Measurements from ENCODE around the gene SEC23A. TPM values are rescaled to one million over a fixed set of nuclear protein-coding genes. Genes with fewer than 3 reads are reported as not detected.

Gene SEC23A
- total and polyA plus RNA-seq, 2 of the 13 experiments (the other 11 are each of a cell fraction or from before 2014, with no cell fraction given) = 403 to 887 TPM

DNA sequence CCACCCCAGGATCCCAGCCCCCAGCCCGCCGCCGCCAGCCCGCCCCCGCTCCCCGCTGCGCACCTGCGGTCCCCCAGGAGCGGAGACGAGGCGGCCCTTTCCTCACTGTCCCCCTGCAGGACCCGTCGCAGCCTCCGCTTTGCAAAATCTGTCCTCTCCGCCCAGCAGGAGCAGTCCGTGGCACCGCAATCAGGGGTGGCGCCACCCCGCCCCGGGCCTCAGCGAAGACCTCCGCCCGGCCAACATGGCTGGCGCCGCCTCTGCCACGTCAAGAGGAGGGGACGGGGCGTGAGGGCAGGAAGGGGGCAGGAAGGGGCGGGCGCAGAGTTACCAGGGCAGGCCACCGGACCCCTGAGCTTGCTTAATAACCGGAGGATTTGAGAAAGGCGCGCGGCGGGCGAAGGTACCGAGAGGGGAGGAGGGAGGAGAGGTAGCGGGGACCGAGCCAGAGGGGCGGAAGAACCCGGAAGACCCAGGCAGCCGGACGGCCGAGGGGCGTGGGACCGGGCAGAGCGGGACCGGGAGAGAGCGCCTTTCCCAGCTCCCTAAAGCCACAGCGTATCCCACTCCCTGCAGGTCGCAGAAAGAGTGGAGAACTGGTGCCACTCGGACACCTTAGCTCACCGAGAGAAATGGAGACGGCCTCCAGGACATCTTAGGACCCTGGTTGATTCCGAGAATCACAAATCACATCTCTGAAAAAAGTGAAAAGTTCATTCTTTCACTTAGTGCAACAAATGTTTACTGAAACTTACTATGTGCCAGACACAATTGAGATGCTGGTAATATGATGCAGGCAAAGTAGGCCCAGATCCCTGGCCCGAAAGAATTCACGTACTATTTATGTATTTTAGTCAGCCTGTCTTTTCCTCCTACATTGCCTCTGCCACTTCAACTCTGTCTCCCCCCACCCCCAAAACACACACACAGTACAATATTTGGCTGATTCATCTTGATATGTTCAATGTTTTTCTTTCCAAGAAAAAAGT, at the start of gene SEC23A (continued):
- TF ChIP-seq ZSCAN25 (CRISPR knock-in tag; IDR thresholded peaks at IDR 0.05) (peak; percentile 96), TCF12 (IDR thresholded peaks at IDR 0.05) (no peak), TCF12 (CRISPR knock-in tag; IDR thresholded peaks at IDR 0.05) (peak; percentile 97), NR2F2 (IDR thresholded peaks at IDR 0.05; ENCODE audit: borderline replicate concordance, low read depth) (no peak), XRCC5 (optimal IDR thresholded peaks at IDR 0.05; ENCODE audit: low read length) (peak; percentile 91), ZNF550 (CRISPR knock-in tag; IDR thresholded peaks at IDR 0.05; ENCODE audit: borderline replicate concordance) (no peak), HCFC1 (IDR thresholded peaks at IDR 0.05; ENCODE audit: low read depth, low read length) (peak; percentile 40; the same call in 1 of the 2 replicates), DMAP1 (CRISPR knock-in tag; IDR thresholded peaks at IDR 0.05) (peak; percentile 100), ZNF724P (CRISPR knock-in tag; IDR thresholded peaks at IDR 0.05; ENCODE audit: borderline replicate concordance) (peak; percentile 98; the same call in 1 of the 2 replicates), SOX13 (IDR thresholded peaks at IDR 0.05) (no peak), SOX13 (CRISPR knock-in tag; conservative IDR thresholded peaks at IDR 0.05 in 1 of 2, IDR thresholded peaks at IDR 0.05 in 1 of 2) (peak; percentile 43 to 88; a peak in 3 of 4 replicates), REPIN1 (CRISPR knock-in tag; IDR thresholded peaks at IDR 0.05; ENCODE audit: borderline replicate concordance, low read depth) (peak; percentile 98), ZBTB42 (CRISPR knock-in tag; IDR thresholded peaks at IDR 0.05) (peak; percentile 90), ATF1 (CRISPR knock-in tag; IDR thresholded peaks at IDR 0.05) (peak; percentile 73; the same call in 1 of the 2 replicates), AGO1 (IDR thresholded peaks at IDR 0.05; ENCODE audit: low read depth, low read length, poor library complexity, severe bottlenecking) (peak; percentile 92)
- TF ChIP-seq, protein P1, sequence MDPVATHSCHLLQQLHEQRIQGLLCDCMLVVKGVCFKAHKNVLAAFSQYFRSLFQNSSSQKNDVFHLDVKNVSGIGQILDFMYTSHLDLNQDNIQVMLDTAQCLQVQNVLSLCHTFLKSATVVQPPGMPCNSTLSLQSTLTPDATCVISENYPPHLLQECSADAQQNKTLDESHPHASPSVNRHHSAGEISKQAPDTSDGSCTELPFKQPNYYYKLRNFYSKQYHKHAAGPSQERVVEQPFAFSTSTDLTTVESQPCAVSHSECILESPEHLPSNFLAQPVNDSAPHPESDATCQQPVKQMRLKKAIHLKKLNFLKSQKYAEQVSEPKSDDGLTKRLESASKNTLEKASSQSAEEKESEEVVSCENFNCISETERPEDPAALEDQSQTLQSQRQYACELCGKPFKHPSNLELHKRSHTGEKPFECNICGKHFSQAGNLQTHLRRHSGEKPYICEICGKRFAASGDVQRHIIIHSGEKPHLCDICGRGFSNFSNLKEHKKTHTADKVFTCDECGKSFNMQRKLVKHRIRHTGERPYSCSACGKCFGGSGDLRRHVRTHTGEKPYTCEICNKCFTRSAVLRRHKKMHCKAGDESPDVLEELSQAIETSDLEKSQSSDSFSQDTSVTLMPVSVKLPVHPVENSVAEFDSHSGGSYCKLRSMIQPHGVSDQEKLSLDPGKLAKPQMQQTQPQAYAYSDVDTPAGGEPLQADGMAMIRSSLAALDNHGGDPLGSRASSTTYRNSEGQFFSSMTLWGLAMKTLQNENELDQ (CRISPR knock-in tag; IDR thresholded peaks at IDR 0.05; ENCODE audit: borderline replicate concordance) = no peak
- TF ChIP-seq, protein P2, sequence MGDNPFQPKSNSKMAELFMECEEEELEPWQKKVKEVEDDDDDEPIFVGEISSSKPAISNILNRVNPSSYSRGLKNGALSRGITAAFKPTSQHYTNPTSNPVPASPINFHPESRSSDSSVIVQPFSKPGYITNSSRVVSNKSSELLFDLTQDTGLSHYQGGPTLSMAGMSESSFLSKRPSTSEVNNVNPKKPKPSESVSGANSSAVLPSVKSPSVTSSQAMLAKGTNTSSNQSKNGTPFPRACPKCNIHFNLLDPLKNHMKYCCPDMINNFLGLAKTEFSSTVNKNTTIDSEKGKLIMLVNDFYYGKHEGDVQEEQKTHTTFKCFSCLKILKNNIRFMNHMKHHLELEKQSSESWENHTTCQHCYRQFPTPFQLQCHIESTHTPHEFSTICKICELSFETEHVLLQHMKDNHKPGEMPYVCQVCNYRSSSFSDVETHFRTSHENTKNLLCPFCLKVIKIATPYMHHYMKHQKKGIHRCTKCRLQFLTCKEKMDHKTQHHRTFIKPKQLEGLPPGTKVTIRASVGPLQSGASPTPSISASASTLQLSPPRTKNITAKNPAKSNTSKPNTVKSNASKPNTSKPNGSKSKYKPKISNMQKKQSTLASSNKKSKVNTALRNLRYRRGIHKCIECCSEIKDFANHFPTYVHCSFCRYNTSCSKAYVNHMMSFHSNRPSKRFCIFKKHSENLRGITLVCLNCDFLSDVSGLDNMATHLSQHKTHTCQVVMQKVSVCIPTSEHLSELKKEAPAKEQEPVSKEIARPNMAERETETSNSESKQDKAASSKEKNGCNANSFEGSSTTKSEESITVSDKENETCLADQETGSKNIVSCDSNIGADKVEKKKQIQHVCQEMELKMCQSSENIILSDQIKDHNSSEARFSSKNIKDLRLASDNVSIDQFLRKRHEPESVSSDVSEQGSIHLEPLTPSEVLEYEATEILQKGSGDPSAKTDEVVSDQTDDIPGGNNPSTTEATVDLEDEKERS (CRISPR knock-in tag; IDR thresholded peaks at IDR 0.05) = peak; percentile 87; the same call in 1 of the 2 replicates
- TF ChIP-seq, protein P3, sequence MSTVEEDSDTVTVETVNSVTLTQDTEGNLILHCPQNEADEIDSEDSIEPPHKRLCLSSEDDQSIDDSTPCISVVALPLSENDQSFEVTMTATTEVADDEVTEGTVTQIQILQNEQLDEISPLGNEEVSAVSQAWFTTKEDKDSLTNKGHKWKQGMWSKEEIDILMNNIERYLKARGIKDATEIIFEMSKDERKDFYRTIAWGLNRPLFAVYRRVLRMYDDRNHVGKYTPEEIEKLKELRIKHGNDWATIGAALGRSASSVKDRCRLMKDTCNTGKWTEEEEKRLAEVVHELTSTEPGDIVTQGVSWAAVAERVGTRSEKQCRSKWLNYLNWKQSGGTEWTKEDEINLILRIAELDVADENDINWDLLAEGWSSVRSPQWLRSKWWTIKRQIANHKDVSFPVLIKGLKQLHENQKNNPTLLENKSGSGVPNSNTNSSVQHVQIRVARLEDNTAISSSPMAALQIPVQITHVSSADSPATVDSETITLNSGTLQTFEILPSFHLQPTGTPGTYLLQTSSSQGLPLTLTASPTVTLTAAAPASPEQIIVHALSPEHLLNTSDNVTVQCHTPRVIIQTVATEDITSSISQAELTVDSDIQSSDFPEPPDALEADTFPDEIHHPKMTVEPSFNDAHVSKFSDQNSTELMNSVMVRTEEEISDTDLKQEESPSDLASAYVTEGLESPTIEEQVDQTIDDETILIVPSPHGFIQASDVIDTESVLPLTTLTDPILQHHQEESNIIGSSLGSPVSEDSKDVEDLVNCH (CRISPR knock-in tag; IDR thresholded peaks at IDR 0.05) = no peak; the same call in 1 of the 2 replicates
- TF ChIP-seq, protein P4, sequence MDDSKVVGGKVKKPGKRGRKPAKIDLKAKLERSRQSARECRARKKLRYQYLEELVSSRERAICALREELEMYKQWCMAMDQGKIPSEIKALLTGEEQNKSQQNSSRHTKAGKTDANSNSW (CRISPR knock-in tag; IDR thresholded peaks at IDR 0.05; ENCODE audit: borderline replicate concordance) = peak; percentile 98
